Measurements from ENCODE around the gene PIGO.

DNA sequence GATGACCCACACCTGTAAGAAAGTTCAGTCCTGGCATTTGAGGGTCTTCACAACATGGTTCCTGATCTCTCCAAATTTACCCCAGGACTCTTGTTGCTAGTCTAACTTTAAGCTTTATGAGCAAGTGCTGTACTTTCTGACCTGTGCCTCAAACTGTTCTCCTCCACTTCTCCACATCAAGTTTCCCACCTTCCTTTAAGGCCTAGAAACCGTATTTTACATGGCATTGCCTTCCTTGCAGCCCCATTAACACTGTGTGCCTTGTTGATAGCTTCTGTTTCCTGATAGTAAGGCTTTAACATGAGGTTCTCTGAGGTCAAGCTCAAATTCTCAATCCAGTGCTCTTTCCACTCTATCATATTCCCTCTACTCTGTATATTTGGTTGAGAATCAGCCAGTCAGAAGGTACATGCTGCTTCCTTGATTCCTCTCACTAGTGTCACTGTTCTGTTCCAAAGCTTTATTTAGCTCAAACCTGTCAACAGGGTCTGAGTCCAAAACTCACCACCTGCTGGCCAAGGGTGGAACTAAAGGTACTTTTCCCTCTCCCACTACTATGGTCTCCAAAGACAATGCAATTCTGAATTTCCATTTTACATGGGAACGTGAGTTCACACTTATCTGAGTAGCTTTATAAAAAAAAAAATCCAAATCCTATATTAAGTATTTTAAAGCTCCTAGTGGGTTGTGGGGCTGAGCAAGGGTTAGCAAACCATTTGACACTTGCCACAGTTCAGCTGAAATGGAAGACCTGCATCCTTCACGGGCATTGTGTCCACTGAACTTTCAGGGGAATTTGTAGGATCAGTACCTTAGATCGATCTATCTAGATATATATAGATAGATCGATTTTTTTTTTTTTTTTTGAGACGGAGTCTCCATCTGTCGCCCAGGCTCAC is 45.1 kb downstream of the PIGO start:
- TF ChIP-seq, protein P1, sequence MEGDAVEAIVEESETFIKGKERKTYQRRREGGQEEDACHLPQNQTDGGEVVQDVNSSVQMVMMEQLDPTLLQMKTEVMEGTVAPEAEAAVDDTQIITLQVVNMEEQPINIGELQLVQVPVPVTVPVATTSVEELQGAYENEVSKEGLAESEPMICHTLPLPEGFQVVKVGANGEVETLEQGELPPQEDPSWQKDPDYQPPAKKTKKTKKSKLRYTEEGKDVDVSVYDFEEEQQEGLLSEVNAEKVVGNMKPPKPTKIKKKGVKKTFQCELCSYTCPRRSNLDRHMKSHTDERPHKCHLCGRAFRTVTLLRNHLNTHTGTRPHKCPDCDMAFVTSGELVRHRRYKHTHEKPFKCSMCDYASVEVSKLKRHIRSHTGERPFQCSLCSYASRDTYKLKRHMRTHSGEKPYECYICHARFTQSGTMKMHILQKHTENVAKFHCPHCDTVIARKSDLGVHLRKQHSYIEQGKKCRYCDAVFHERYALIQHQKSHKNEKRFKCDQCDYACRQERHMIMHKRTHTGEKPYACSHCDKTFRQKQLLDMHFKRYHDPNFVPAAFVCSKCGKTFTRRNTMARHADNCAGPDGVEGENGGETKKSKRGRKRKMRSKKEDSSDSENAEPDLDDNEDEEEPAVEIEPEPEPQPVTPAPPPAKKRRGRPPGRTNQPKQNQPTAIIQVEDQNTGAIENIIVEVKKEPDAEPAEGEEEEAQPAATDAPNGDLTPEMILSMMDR (IDR thresholded peaks at IDR 0.05), result peak; percentile 21 to 66 (median 59)
- no peak for TF ChIP-seq POLR2A (IDR thresholded peaks at IDR 0.05)

Measured in body of pancreas (tissue), 4 donors.